NCI-H748 (cell line): ENCODE measurements around the gene DDX18.
"Not testable (repeated sequence)": the region's sequence is repeated elsewhere in the genome, so short reads cannot be mapped to it uniquely, and the experiment has no call there.

Experiments
- DNase-seq: peaks from one replicate; lab custom pipeline; 2025; ENCODE audit not compliant: unreplicated experiment; lab: John Stamatoyannopoulos, UW

DDX18 gene

GRCh38 chr2:117814417-117815264 is at the start of gene DDX18:
Gene DDX18 (plus strand): TSS chr2:117814691. CDS start chr2:117814778, 87 bp downstream.
- peak; percentile 96 for DNase-seq

GRCh38 chr2:117770730-117771129 is 43.8 kb upstream of the DDX18 start:
- DNase-seq: peak; percentile 67

GRCh38 chr2:117771969-117772630 is 42.4 kb upstream of the DDX18 start:
- DNase-seq: peak; percentile 57

- DNase-seq: no peak
These were observed 39.8 kb upstream of the DDX18 start for GRCh38 chr2:117774716-117775115.

GRCh38 chr2:117775703-117776219 is 38.7 kb upstream of the DDX18 start:
- DNase-seq: no peak

- DNase-seq: no peak
These were observed 37.6 kb upstream of the DDX18 start for GRCh38 chr2:117776888-117777287.

- peak; percentile 53 for DNase-seq
These were observed 28.8 kb upstream of the DDX18 start for GRCh38 chr2:117785740-117786139.

GRCh38 chr2:117786520-117786919 is 28.0 kb upstream of the DDX18 start:
- DNase-seq: no peak

- DNase-seq: no peak
These were observed 25.0 kb upstream of the DDX18 start for GRCh38 chr2:117789505-117789904.

GRCh38 chr2:117794668-117795067 is 19.8 kb upstream of the DDX18 start:
- no peak for DNase-seq

- no peak for DNase-seq
These were observed 12.7 kb upstream of the DDX18 start for GRCh38 chr2:117801826-117802225.

GRCh38 chr2:117803644-117804325 is 10.7 kb upstream of the DDX18 start:
- DNase-seq: peak; percentile 42

- no peak for DNase-seq
These were observed 2.0 kb upstream of the DDX18 start for GRCh38 chr2:117812443-117812842.

- no peak for DNase-seq
These were observed 1.5 kb downstream of the DDX18 start for GRCh38 chr2:117815946-117816345.

GRCh38 chr2:117818921-117819320 is 4.4 kb downstream of the DDX18 start:
- no peak for DNase-seq

GRCh38 chr2:117820444-117820843 is 6.0 kb downstream of the DDX18 start:
- DNase-seq: no peak

- DNase-seq: no peak
These were observed 10.9 kb downstream of the DDX18 start for GRCh38 chr2:117825437-117825836.

GRCh38 chr2:117827464-117827863 is 13.0 kb downstream of the DDX18 start:
- DNase-seq: not testable (repeated sequence)

- no peak for DNase-seq
These were observed 14.4 kb downstream of the DDX18 start for GRCh38 chr2:117828870-117829269.

- no peak for DNase-seq
These were observed 17.8 kb downstream of the DDX18 start for GRCh38 chr2:117832332-117832731.

- no peak for DNase-seq
These were observed 18.6 kb downstream of the DDX18 start for GRCh38 chr2:117832905-117833613.
